Liver (tissue), 9 donors: ENCODE measurements around the gene DEFB131B. TPM values are rescaled to one million over a fixed set of nuclear protein-coding genes. Genes with fewer than 3 reads are reported as not detected.
"Not testable (repeated sequence)": the region's sequence is repeated elsewhere in the genome, so short reads cannot be mapped to it uniquely, and the experiment has no call there.

ENCODE experiments used
- DNase-seq: peaks from one replicate; pipeline ENCODE4 v3.0.0-alpha.2; 2017; ENCODE audit warnings: low spot score
- H3K27ac ChIP-seq, 2 donors: one replicate each; pipeline ENCODE4 v1.7.0; 2013; ENCODE audit warnings: inconsistent platforms in 2 of 2, low read length in 2 of 2, control low read depth in 1 of 2, low read depth in 1 of 2, mild to moderate bottlenecking in 1 of 2
- H3K27me3 ChIP-seq, 4 donors: one replicate each; pipeline versions ENCODE4 v1.6.1 to v1.7.0; 2013; ENCODE audit warnings: low read length in 3 of 4, inconsistent platforms in 1 of 4, mild to moderate bottlenecking in 1 of 4, moderate library complexity in 1 of 4; ENCODE audit not compliant: control insufficient read depth in 4 of 4, insufficient read depth in 4 of 4
- H3K36me3 ChIP-seq, 4 donors: one replicate each; pipeline versions ENCODE4 v1.6.1 to v1.7.0; 2013; ENCODE audit warnings: low read length in 3 of 4, mild to moderate bottlenecking in 3 of 4, low read depth in 1 of 4, moderate library complexity in 1 of 4; ENCODE audit not compliant: control insufficient read depth in 4 of 4, insufficient read depth in 3 of 4
- H3K4me1 ChIP-seq, 4 donors: one replicate each; pipeline versions ENCODE4 v1.6.1 to v1.7.0; 2013; ENCODE audit warnings: low read length in 3 of 4, mild to moderate bottlenecking in 3 of 4, moderate library complexity in 1 of 4; ENCODE audit not compliant: control insufficient read depth in 4 of 4, insufficient read depth in 4 of 4
- H3K4me3 ChIP-seq, 3 donors: one replicate each; pipeline versions ENCODE4 v1.6.1 to v1.7.0; 2013; ENCODE audit warnings: low read length in 3 of 3, control low read depth in 1 of 3, low read depth in 1 of 3, mild to moderate bottlenecking in 1 of 3
- H3K9ac ChIP-seq, 2 donors: one replicate each; pipeline ENCODE4 v1.7.0; 2013; ENCODE audit warnings: low read length in 2 of 2, mild to moderate bottlenecking in 2 of 2, moderate library complexity in 2 of 2, control low read depth in 1 of 2, low read depth in 1 of 2
- H3K9me3 ChIP-seq, 4 donors: one replicate each; pipeline versions ENCODE4 v1.6.1 to v1.7.0; 2013; ENCODE audit warnings: low read length in 3 of 4; ENCODE audit not compliant: control insufficient read depth in 4 of 4
- ATF3 ChIP-seq: IDR thresholded peaks from 2 replicates; pipeline ENCODE4 v1.6.1; 2016; ENCODE audit warnings: antibody characterized with exemption
- CTCF ChIP-seq: fragments of 150-350 bp; IDR thresholded peaks from 2 replicates; pipeline ENCODE4 v1.5.1; 2017; ENCODE audit warnings: improper control_type of control experiment, low read depth, low read length; ENCODE audit not compliant: missing input control
- FOXA1 ChIP-seq: IDR thresholded peaks from 2 replicates; pipeline ENCODE4 v1.6.1; 2016; ENCODE audit warnings: antibody characterized with exemption
- FOXA2 ChIP-seq: IDR thresholded peaks from 2 replicates; pipeline ENCODE4 v1.6.1; 2016; ENCODE audit warnings: antibody characterized with exemption
- GABPA ChIP-seq, 2 donors: IDR thresholded peaks in 1 of 2; conservative IDR thresholded peaks in 1 of 2; 2 replicates each; pipeline ENCODE4 v1.6.1; 2016; ENCODE audit warnings: antibody characterized with exemption in 2 of 2, mild to moderate bottlenecking in 1 of 2, moderate library complexity in 1 of 2
- HNF4A ChIP-seq, 2 donors: conservative IDR thresholded peaks; 2 replicates each; pipeline ENCODE4 v1.6.1; 2016; ENCODE audit warnings: antibody characterized with exemption in 2 of 2, mild to moderate bottlenecking in 2 of 2
- HNF4G ChIP-seq: IDR thresholded peaks from 2 replicates; pipeline ENCODE4 v1.6.1; 2016; ENCODE audit warnings: antibody characterized with exemption
- JUND ChIP-seq, 2 donors: IDR thresholded peaks; 2 replicates each; pipeline ENCODE4 v1.6.1; 2016; ENCODE audit warnings: antibody characterized with exemption in 2 of 2
- NR2F2 ChIP-seq: IDR thresholded peaks from 2 replicates; pipeline ENCODE4 v1.6.1; 2016; ENCODE audit warnings: antibody characterized with exemption
- RXRA ChIP-seq, 2 donors: IDR thresholded peaks; 2 replicates each; pipeline ENCODE4 v1.6.1; 2017 to 2018; ENCODE audit warnings: antibody characterized with exemption in 2 of 2, mild to moderate bottlenecking in 1 of 2
- TAF1 ChIP-seq: conservative IDR thresholded peaks from 2 replicates; pipeline ENCODE4 v1.6.1; 2016; ENCODE audit warnings: antibody characterized with exemption, mild to moderate bottlenecking
- YY1 ChIP-seq: IDR thresholded peaks from 2 replicates; pipeline ENCODE4 v1.6.1; 2016; ENCODE audit warnings: antibody characterized with exemption, mild to moderate bottlenecking
- ZBTB33 ChIP-seq: IDR thresholded peaks from 2 replicates; pipeline ENCODE4 v1.6.1; 2016; ENCODE audit warnings: antibody characterized with exemption
- WGBS: extraction: QIAGEN DNeasy Blood & Tissue Kit; methylation state at CpG from one replicate; pipeline ENCODE4 v1.1.7; 2013; 5-methylcytosine and 5-hydroxymethylcytosine counted together
- polyA plus RNA-seq, 2 donors: library from polyadenylated mRNA; stranded (reverse) in 1 of 2; unstranded in 1 of 2; fragments of 200-250 nt in 1 of 2; fragments of >200 nt in 1 of 2; fragmentation: Nextera tagmentation in 1 of 2; extraction: Ambion mirVana in 1 of 2; gene quantifications; one replicate each; pipeline versions ENCODE4 v1.2.1 to v1.2.3, GENCODE V29; 2013 to 2015
- total RNA-seq, 2 donors: library from RNA; depleted of rRNA; stranded (reverse); fragments of >200 nt; gene quantifications; one replicate each; pipeline ENCODE4 v1.2.3, GENCODE V29; 2014
- TF ChIP-seq, protein P1 (sequence below): IDR thresholded peaks from 2 replicates; pipeline ENCODE4 v1.6.1; 2016; ENCODE audit warnings: antibody characterized with exemption
- TF ChIP-seq, protein P2 (sequence below): IDR thresholded peaks from 2 replicates; pipeline ENCODE4 v1.6.1; 2016; ENCODE audit warnings: antibody characterized with exemption, mild to moderate bottlenecking
- donor health status: healthy.
- donor health status: healthy.
- donor health status: healthy.
- donor health status: healthy.
- donor health status: healthy.

The DEFB131B gene
- total and polyA plus RNA-seq, 4 donors: not detected

GRCh38 chr11:71911321-71911985, 33.2 kb downstream of the DEFB131B start:
- H3K4me3 ChIP-seq, H3K27ac ChIP-seq, H3K27me3 ChIP-seq, H3K9ac ChIP-seq, H3K4me1 ChIP-seq, H3K9me3 ChIP-seq, DNase-seq: not testable (repeated sequence)
- H3K36me3 ChIP-seq: peaks cover 0 to 26% (median 18%) of the 10 kb centered on the region in 4 donors
- WGBS: 84% methylated on average over 10 of the region's 10 CpGs

GRCh38 chr11:71911986-71912340, 33.7 kb downstream of the DEFB131B start:
- not testable (repeated sequence) for H3K9me3 ChIP-seq, H3K9ac ChIP-seq, H3K4me3 ChIP-seq, H3K4me1 ChIP-seq, H3K27me3 ChIP-seq, DNase-seq, H3K27ac ChIP-seq
- WGBS: 93% methylated on average over 10 of the region's 10 CpGs
- H3K36me3 ChIP-seq: peaks cover 2 to 26% (median 19%) of the 10 kb centered on the region in 4 donors

- no peak overlapping the region for H3K9ac ChIP-seq
- H3K4me3 ChIP-seq: no peak overlapping the region
- no peak for DNase-seq
- no peak for TF ChIP-seq RXRA (IDR thresholded peaks at IDR 0.05)
- TF ChIP-seq, protein P1, sequence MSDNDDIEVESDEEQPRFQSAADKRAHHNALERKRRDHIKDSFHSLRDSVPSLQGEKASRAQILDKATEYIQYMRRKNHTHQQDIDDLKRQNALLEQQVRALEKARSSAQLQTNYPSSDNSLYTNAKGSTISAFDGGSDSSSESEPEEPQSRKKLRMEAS: no peak
- no peak for TF ChIP-seq CTCF
- TF ChIP-seq NR2F2: no peak
- no peak for TF ChIP-seq FOXA1
- TF ChIP-seq TAF1: no peak
- TF ChIP-seq FOXA2: no peak
- no peak for TF ChIP-seq YY1
- TF ChIP-seq JUND (IDR thresholded peaks at IDR 0.05): no peak
- no peak for TF ChIP-seq HNF4A (conservative IDR thresholded peaks at IDR 0.05)
- TF ChIP-seq GABPA (IDR thresholded peaks at IDR 0.05 in 1 of 2, conservative IDR thresholded peaks at IDR 0.05 in 1 of 2): no peak
- TF ChIP-seq ZBTB33: no peak
- TF ChIP-seq, protein P2, sequence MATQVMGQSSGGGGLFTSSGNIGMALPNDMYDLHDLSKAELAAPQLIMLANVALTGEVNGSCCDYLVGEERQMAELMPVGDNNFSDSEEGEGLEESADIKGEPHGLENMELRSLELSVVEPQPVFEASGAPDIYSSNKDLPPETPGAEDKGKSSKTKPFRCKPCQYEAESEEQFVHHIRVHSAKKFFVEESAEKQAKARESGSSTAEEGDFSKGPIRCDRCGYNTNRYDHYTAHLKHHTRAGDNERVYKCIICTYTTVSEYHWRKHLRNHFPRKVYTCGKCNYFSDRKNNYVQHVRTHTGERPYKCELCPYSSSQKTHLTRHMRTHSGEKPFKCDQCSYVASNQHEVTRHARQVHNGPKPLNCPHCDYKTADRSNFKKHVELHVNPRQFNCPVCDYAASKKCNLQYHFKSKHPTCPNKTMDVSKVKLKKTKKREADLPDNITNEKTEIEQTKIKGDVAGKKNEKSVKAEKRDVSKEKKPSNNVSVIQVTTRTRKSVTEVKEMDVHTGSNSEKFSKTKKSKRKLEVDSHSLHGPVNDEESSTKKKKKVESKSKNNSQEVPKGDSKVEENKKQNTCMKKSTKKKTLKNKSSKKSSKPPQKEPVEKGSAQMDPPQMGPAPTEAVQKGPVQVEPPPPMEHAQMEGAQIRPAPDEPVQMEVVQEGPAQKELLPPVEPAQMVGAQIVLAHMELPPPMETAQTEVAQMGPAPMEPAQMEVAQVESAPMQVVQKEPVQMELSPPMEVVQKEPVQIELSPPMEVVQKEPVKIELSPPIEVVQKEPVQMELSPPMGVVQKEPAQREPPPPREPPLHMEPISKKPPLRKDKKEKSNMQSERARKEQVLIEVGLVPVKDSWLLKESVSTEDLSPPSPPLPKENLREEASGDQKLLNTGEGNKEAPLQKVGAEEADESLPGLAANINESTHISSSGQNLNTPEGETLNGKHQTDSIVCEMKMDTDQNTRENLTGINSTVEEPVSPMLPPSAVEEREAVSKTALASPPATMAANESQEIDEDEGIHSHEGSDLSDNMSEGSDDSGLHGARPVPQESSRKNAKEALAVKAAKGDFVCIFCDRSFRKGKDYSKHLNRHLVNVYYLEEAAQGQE: no peak
- no peak for TF ChIP-seq HNF4G
- no peak for TF ChIP-seq ATF3
- H3K36me3 ChIP-seq: peaks cover 2 to 40% (median 23%) of the 10 kb centered on the region in 4 donors
- WGBS: 96% methylated on average over 5 of the region's 5 CpGs
- no peak overlapping the region for H3K27ac ChIP-seq
- no peaks in the 10 kb centered on the region for H3K27me3 ChIP-seq
- H3K4me1 ChIP-seq: no peaks in the 10 kb centered on the region
- no peaks in the 10 kb centered on the region for H3K9me3 ChIP-seq
Observed at GRCh38 chr11:71913756-71914526, 35.7 kb downstream of the DEFB131B start.
